ENCODE measurements around the gene SERTAD3. TPM values are rescaled to one million over a fixed set of nuclear protein-coding genes. Genes with fewer than 3 reads are reported as not detected.

SERTAD3 gene
- total RNA-seq, 1 donor from 2014 or later = 25.8 TPM

DNA sequence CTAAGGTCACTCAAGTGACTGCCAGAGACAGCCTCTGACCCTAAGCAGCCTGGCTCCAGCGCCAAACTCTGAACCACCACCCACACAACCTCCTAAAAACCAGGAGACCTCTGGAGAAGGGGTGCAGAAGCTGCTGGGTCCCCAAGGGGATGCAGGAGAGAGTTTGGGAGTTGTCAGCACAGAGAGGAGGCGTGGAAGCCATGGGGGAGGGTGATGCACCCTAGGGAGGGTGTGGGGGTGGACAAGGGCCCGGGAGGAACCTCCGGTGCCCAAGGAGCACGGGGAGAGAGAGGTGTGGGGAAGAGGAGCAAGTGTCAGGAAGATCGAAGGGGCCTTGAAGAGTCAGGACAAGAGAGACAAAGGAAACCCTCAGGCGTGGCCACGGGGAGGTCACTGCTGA is 52.0 kb downstream of the SERTAD3 start:
- Mint-ChIP-seq H3K27ac (ENCODE audit: unreplicated experiment) (no peak overlapping the region), H3K4me3 (no peak overlapping the region), H3K9me3 (no peaks in the 10 kb centered on the region), H3K36me3 (ENCODE audit: low read depth) (no peaks in the 10 kb centered on the region), H3K4me1 (no peaks in the 10 kb centered on the region), H3K27me3 (ENCODE audit: low read depth) (no peaks in the 10 kb centered on the region)
- no peak for DNase-seq (ENCODE audit: low read depth, low spot score)
- TF ChIP-seq, protein P1, sequence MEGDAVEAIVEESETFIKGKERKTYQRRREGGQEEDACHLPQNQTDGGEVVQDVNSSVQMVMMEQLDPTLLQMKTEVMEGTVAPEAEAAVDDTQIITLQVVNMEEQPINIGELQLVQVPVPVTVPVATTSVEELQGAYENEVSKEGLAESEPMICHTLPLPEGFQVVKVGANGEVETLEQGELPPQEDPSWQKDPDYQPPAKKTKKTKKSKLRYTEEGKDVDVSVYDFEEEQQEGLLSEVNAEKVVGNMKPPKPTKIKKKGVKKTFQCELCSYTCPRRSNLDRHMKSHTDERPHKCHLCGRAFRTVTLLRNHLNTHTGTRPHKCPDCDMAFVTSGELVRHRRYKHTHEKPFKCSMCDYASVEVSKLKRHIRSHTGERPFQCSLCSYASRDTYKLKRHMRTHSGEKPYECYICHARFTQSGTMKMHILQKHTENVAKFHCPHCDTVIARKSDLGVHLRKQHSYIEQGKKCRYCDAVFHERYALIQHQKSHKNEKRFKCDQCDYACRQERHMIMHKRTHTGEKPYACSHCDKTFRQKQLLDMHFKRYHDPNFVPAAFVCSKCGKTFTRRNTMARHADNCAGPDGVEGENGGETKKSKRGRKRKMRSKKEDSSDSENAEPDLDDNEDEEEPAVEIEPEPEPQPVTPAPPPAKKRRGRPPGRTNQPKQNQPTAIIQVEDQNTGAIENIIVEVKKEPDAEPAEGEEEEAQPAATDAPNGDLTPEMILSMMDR (conservative IDR thresholded peaks at IDR 0.05) = no peak

Other genes with a start within 250 kb of the SERTAD3 start
- gene TTC9B, start 226.0 kb downstream of the SERTAD3 start, total RNA-seq = 1.7 and 2.5 TPM in 2 replicates
- 0.43 and 0.47 TPM in 2 replicates for gene CCNP, start 217.6 kb downstream of the SERTAD3 start, total RNA-seq
- gene AKT2, start 159.0 kb downstream of the SERTAD3 start, total RNA-seq = 147 and 150 TPM in 2 replicates
- gene C19orf47, start 95.9 kb downstream of the SERTAD3 start, total RNA-seq = 19.0 and 21.0 TPM in 2 replicates
- gene PLD3, start 95.6 kb downstream of the SERTAD3 start, total RNA-seq = 200 and 208 TPM in 2 replicates
- 0.11 and 0.30 TPM in 2 replicates for gene HIPK4, start 54.2 kb downstream of the SERTAD3 start, total RNA-seq
- gene PRX, start 31.0 kb downstream of the SERTAD3 start, total RNA-seq = 2.8 and 2.9 TPM in 2 replicates
- 3.2 and 3.3 TPM in 2 replicates for gene SERTAD1, start 18.3 kb downstream of the SERTAD3 start, total RNA-seq
- 3.1 and 3.2 TPM in 2 replicates for gene BLVRB, start 21.4 kb upstream of the SERTAD3 start, total RNA-seq
- 0.40 and 1.1 TPM in 2 replicates for gene SPTBN4, start 22.7 kb upstream of the SERTAD3 start, total RNA-seq
- 72.0 and 76.3 TPM in 2 replicates for gene SHKBP1, start 132.5 kb upstream of the SERTAD3 start, total RNA-seq
- 125 TPM in 2 replicates for gene LTBP4, start 157.0 kb upstream of the SERTAD3 start, total RNA-seq
- 21.4 and 26.8 TPM in 2 replicates for gene NUMBL, start 246.3 kb upstream of the SERTAD3 start, total RNA-seq

Data from neural crest cell (in vitro differentiated cells).